Liver (tissue), 9 donors: Measurements from ENCODE around the gene KRIT1. TPM values are rescaled to one million over a fixed set of nuclear protein-coding genes. Genes with fewer than 3 reads are reported as not detected.

Experiments
- DNase-seq: peaks from one replicate; pipeline ENCODE4 v3.0.0-alpha.2; 2017; ENCODE audit warnings: low spot score
- H3K27ac ChIP-seq, 2 donors: one replicate each; pipeline ENCODE4 v1.7.0; 2013; ENCODE audit warnings: inconsistent platforms in 2 of 2, low read length in 2 of 2, control low read depth in 1 of 2, low read depth in 1 of 2, mild to moderate bottlenecking in 1 of 2
- H3K27me3 ChIP-seq, 4 donors: one replicate each; pipeline versions ENCODE4 v1.6.1 to v1.7.0; 2013; ENCODE audit warnings: low read length in 3 of 4, inconsistent platforms in 1 of 4, mild to moderate bottlenecking in 1 of 4, moderate library complexity in 1 of 4; ENCODE audit not compliant: control insufficient read depth in 4 of 4, insufficient read depth in 4 of 4
- H3K36me3 ChIP-seq, 4 donors: one replicate each; pipeline versions ENCODE4 v1.6.1 to v1.7.0; 2013; ENCODE audit warnings: low read length in 3 of 4, mild to moderate bottlenecking in 3 of 4, low read depth in 1 of 4, moderate library complexity in 1 of 4; ENCODE audit not compliant: control insufficient read depth in 4 of 4, insufficient read depth in 3 of 4
- H3K4me1 ChIP-seq, 4 donors: one replicate each; pipeline versions ENCODE4 v1.6.1 to v1.7.0; 2013; ENCODE audit warnings: low read length in 3 of 4, mild to moderate bottlenecking in 3 of 4, moderate library complexity in 1 of 4; ENCODE audit not compliant: control insufficient read depth in 4 of 4, insufficient read depth in 4 of 4
- H3K4me3 ChIP-seq, 3 donors: one replicate each; pipeline versions ENCODE4 v1.6.1 to v1.7.0; 2013; ENCODE audit warnings: low read length in 3 of 3, control low read depth in 1 of 3, low read depth in 1 of 3, mild to moderate bottlenecking in 1 of 3
- H3K9ac ChIP-seq, 2 donors: one replicate each; pipeline ENCODE4 v1.7.0; 2013; ENCODE audit warnings: low read length in 2 of 2, mild to moderate bottlenecking in 2 of 2, moderate library complexity in 2 of 2, control low read depth in 1 of 2, low read depth in 1 of 2
- H3K9me3 ChIP-seq, 4 donors: one replicate each; pipeline versions ENCODE4 v1.6.1 to v1.7.0; 2013; ENCODE audit warnings: low read length in 3 of 4; ENCODE audit not compliant: control insufficient read depth in 4 of 4
- ATF3 ChIP-seq: IDR thresholded peaks from 2 replicates; pipeline ENCODE4 v1.6.1; 2016; ENCODE audit warnings: antibody characterized with exemption
- CTCF ChIP-seq: fragments of 150-350 bp; IDR thresholded peaks from 2 replicates; pipeline ENCODE4 v1.5.1; 2017; ENCODE audit warnings: improper control_type of control experiment, low read depth, low read length; ENCODE audit not compliant: missing input control
- EGR1 ChIP-seq, 2 donors: IDR thresholded peaks; 2 replicates each; pipeline ENCODE4 v1.6.1; 2016 to 2018; ENCODE audit warnings: antibody characterized with exemption in 2 of 2, low read depth in 2 of 2
- FOXA1 ChIP-seq: IDR thresholded peaks from 2 replicates; pipeline ENCODE4 v1.6.1; 2016; ENCODE audit warnings: antibody characterized with exemption
- FOXA2 ChIP-seq: IDR thresholded peaks from 2 replicates; pipeline ENCODE4 v1.6.1; 2016; ENCODE audit warnings: antibody characterized with exemption
- GABPA ChIP-seq, 2 donors: IDR thresholded peaks in 1 of 2; conservative IDR thresholded peaks in 1 of 2; 2 replicates each; pipeline ENCODE4 v1.6.1; 2016; ENCODE audit warnings: antibody characterized with exemption in 2 of 2, mild to moderate bottlenecking in 1 of 2, moderate library complexity in 1 of 2
- HNF4A ChIP-seq, 2 donors: conservative IDR thresholded peaks; 2 replicates each; pipeline ENCODE4 v1.6.1; 2016; ENCODE audit warnings: antibody characterized with exemption in 2 of 2, mild to moderate bottlenecking in 2 of 2
- HNF4G ChIP-seq: IDR thresholded peaks from 2 replicates; pipeline ENCODE4 v1.6.1; 2016; ENCODE audit warnings: antibody characterized with exemption
- JUND ChIP-seq, 2 donors: IDR thresholded peaks; 2 replicates each; pipeline ENCODE4 v1.6.1; 2016; ENCODE audit warnings: antibody characterized with exemption in 2 of 2
- MAX ChIP-seq: IDR thresholded peaks from 2 replicates; pipeline ENCODE4 v1.6.1; 2016; ENCODE audit warnings: antibody characterized with exemption
- NR2F2 ChIP-seq: IDR thresholded peaks from 2 replicates; pipeline ENCODE4 v1.6.1; 2016; ENCODE audit warnings: antibody characterized with exemption
- RAD21 ChIP-seq, 2 donors: IDR thresholded peaks; 2 replicates each; pipeline ENCODE4 v1.6.1; 2016; ENCODE audit warnings: antibody characterized with exemption in 2 of 2, mild to moderate bottlenecking in 2 of 2
- REST ChIP-seq: IDR thresholded peaks from 2 replicates; pipeline ENCODE4 v1.6.1; 2016; ENCODE audit warnings: antibody characterized with exemption, mild to moderate bottlenecking
- RXRA ChIP-seq, 2 donors: IDR thresholded peaks; 2 replicates each; pipeline ENCODE4 v1.6.1; 2017 to 2018; ENCODE audit warnings: antibody characterized with exemption in 2 of 2, mild to moderate bottlenecking in 1 of 2
- SP1 ChIP-seq: IDR thresholded peaks from 2 replicates; pipeline ENCODE4 v1.6.1; 2018; ENCODE audit warnings: antibody characterized with exemption, mild to moderate bottlenecking
- TAF1 ChIP-seq: conservative IDR thresholded peaks from 2 replicates; pipeline ENCODE4 v1.6.1; 2016; ENCODE audit warnings: antibody characterized with exemption, mild to moderate bottlenecking
- YY1 ChIP-seq: IDR thresholded peaks from 2 replicates; pipeline ENCODE4 v1.6.1; 2016; ENCODE audit warnings: antibody characterized with exemption, mild to moderate bottlenecking
- ZBTB33 ChIP-seq: IDR thresholded peaks from 2 replicates; pipeline ENCODE4 v1.6.1; 2016; ENCODE audit warnings: antibody characterized with exemption
- WGBS: extraction: QIAGEN DNeasy Blood & Tissue Kit; methylation state at CpG from one replicate; pipeline ENCODE4 v1.1.7; 2013; 5-methylcytosine and 5-hydroxymethylcytosine counted together
- polyA plus RNA-seq, 2 donors: library from polyadenylated mRNA; stranded (reverse) in 1 of 2; unstranded in 1 of 2; fragments of 200-250 nt in 1 of 2; fragments of >200 nt in 1 of 2; fragmentation: Nextera tagmentation in 1 of 2; extraction: Ambion mirVana in 1 of 2; gene quantifications; one replicate each; pipeline versions ENCODE4 v1.2.1 to v1.2.3, GENCODE V29; 2013 to 2015
- total RNA-seq, 2 donors: library from RNA; depleted of rRNA; stranded (reverse); fragments of >200 nt; gene quantifications; one replicate each; pipeline ENCODE4 v1.2.3, GENCODE V29; 2014
- donor health status: healthy.
- donor health status: healthy.
- donor health status: healthy.
- donor health status: healthy.
- donor health status: healthy.

Gene KRIT1
- total and polyA plus RNA-seq, 4 donors: 8.0 to 48.4 (median 23.9) TPM

GRCh38 chr7:92251181-92251580 is 5.5 kb upstream of the KRIT1 start:
- Histone ChIP-seq H3K27me3 (no peaks in the 10 kb centered on the region), H3K36me3 (no peaks in the 10 kb centered on the region), H3K4me1 (peaks cover 0 to 19% (median 16%) of the 10 kb centered on the region in 4 donors), H3K9me3 (no peaks in the 10 kb centered on the region), H3K27ac (no peak overlapping the region), H3K4me3 (no peak overlapping the region), H3K9ac (no peak overlapping the region)
- DNase-seq: no peak
- TF ChIP-seq JUND (IDR thresholded peaks at IDR 0.05): no peak
- no peak for TF ChIP-seq EGR1 (IDR thresholded peaks at IDR 0.05; ENCODE audit: low read depth in 2 of 2)
- no peak for TF ChIP-seq YY1
- TF ChIP-seq NR2F2: no peak
- no peak for TF ChIP-seq HNF4G
- TF ChIP-seq RAD21 (IDR thresholded peaks at IDR 0.05): no peak
- TF ChIP-seq FOXA1: no peak
- no peak for TF ChIP-seq TAF1
- TF ChIP-seq REST: no peak
- no peak for TF ChIP-seq ATF3
- no peak for TF ChIP-seq RXRA (IDR thresholded peaks at IDR 0.05)
- TF ChIP-seq HNF4A (conservative IDR thresholded peaks at IDR 0.05): no peak
- TF ChIP-seq FOXA2: no peak
- TF ChIP-seq MAX: no peak
- no peak for TF ChIP-seq SP1
- TF ChIP-seq CTCF: no peak
- no peak for TF ChIP-seq GABPA (IDR thresholded peaks at IDR 0.05 in 1 of 2, conservative IDR thresholded peaks at IDR 0.05 in 1 of 2)
- TF ChIP-seq ZBTB33: no peak
- WGBS: 92% methylated on average over 1 of the region's 1 CpG
